Neural progenitor cell (in vitro differentiated cells): Measurements from ENCODE around the gene ZNF329. TPM values are rescaled to one million over a fixed set of nuclear protein-coding genes. Genes with fewer than 3 reads are reported as not detected.

ENCODE experiments used
- DNase-seq: peaks from one replicate; pipeline ENCODE4 v3.0.0-alpha.2; 2016; ENCODE audit warnings: low spot score
- H2AFZ ChIP-seq: fragments of 200-600 bp; sonication (generic); replicated peaks from 2 replicates; pipeline ENCODE4 v1.6.1; 2016; ENCODE audit warnings: antibody characterized with exemption
- H3F3A ChIP-seq: fragments of 200-600 bp; sonication (generic); 2 replicates; pipeline ENCODE4 v1.6.1; 2016; ENCODE audit warnings: antibody characterized with exemption, low read depth
- H3K27ac ChIP-seq: fragments of 200-600 bp; sonication (generic); 2 replicates; pipeline ENCODE4 v1.5.1; 2016; ENCODE audit warnings: mild to moderate bottlenecking
- H3K27me3 ChIP-seq: fragments of 200-600 bp; sonication (generic); 2 replicates; pipeline ENCODE4 v1.6.1; 2016; ENCODE audit warnings: mild to moderate bottlenecking, moderate library complexity
- H3K36me3 ChIP-seq: fragments of 200-600 bp; sonication (generic); 2 replicates; pipeline ENCODE4 v1.5.1; 2016
- H3K4me1 ChIP-seq: fragments of 200-600 bp; sonication (generic); 2 replicates; pipeline ENCODE4 v1.6.1; 2016; ENCODE audit warnings: mixed run types
- H3K4me2 ChIP-seq: fragments of 200-600 bp; sonication (generic); 2 replicates; pipeline ENCODE4 v1.6.1; 2016
- H3K4me3 ChIP-seq: fragments of 200-600 bp; sonication (generic); 2 replicates; pipeline ENCODE4 v1.5.1; 2016
- H3K79me2 ChIP-seq: fragments of 200-600 bp; sonication (generic); 2 replicates; pipeline ENCODE4 v1.6.1; 2016; ENCODE audit warnings: low read depth
- H3K9ac ChIP-seq: fragments of 200-600 bp; sonication (generic); 2 replicates; pipeline ENCODE4 v1.6.1; 2016
- H3K9me3 ChIP-seq: fragments of 200-600 bp; sonication (generic); 2 replicates; pipeline ENCODE4 v1.5.1; 2016; ENCODE audit warnings: low read depth
- H4K20me1 ChIP-seq: fragments of 200-600 bp; sonication (generic); 2 replicates; pipeline ENCODE4 v1.6.1; 2016; ENCODE audit warnings: low read depth
- H3K27ac Mint-ChIP-seq: 3 replicates; pipeline ENCODE4 v1.8.0; 2021; ENCODE audit warnings: mixed read lengths
- H3K27me3 Mint-ChIP-seq: 2 replicates; pipeline ENCODE4 v1.8.0; 2022; ENCODE audit warnings: low read depth, mild to moderate bottlenecking, inconsistent platforms, moderate library complexity, mixed read lengths; ENCODE audit not compliant: insufficient read depth
- H3K36me3 Mint-ChIP-seq: 3 replicates; pipeline ENCODE4 v1.8.0; 2021; ENCODE audit warnings: mixed read lengths
- H3K4me1 Mint-ChIP-seq: 3 replicates; pipeline ENCODE4 v1.8.0; 2021; ENCODE audit warnings: mixed read lengths
- H3K4me3 Mint-ChIP-seq: 3 replicates; pipeline ENCODE4 v1.8.0; 2021; ENCODE audit warnings: mild to moderate bottlenecking, moderate library complexity, mixed read lengths
- H3K9me3 Mint-ChIP-seq: 3 replicates; pipeline ENCODE4 v1.8.0; 2020; ENCODE audit warnings: mixed read lengths
- EZH2 ChIP-seq: fragments of 200-600 bp; sonication (generic); IDR thresholded peaks from 2 replicates; pipeline ENCODE4 v1.6.1; 2017; ENCODE audit warnings: antibody characterized with exemption, mild to moderate bottlenecking, moderate library complexity
- EZH2phosphoT487 ChIP-seq: fragments of 200-600 bp; sonication (generic); IDR thresholded peaks from 2 replicates; pipeline ENCODE4 v1.6.1; 2017; ENCODE audit warnings: antibody characterized with exemption
- total RNA-seq: library from RNA; depleted of rRNA; stranded (reverse); fragments of >200 nt; gene quantifications from 2 replicates; pipeline ENCODE4 v1.2.3, GENCODE V29; 2015; ENCODE audit warnings: low replicate concordance
- TF ChIP-seq, protein P1 (sequence below): fragments of 200-600 bp; sonication (generic); IDR thresholded peaks from 2 replicates; pipeline ENCODE4 v1.5.1; 2017; ENCODE audit warnings: antibody characterized with exemption, mild to moderate bottlenecking

Gene ZNF329
- total RNA-seq, 1 donor from 2014 or later, result 36.2 TPM

- Histone ChIP-seq H3K4me3 (no peak overlapping the region), H3F3A (no peaks in the 10 kb centered on the region)
Measured at GRCh38 chr19:58107778-58108545, 42.6 kb downstream of the ZNF329 start.

GRCh38 chr19:58098682-58098998 lies 51.9 kb downstream of the ZNF329 start:
- H3K4me1 ChIP-seq, result no peaks in the 10 kb centered on the region
- H3K36me3 ChIP-seq, result no peaks in the 10 kb centered on the region
- no peaks in the 10 kb centered on the region for H3K27me3 ChIP-seq
- peak overlapping the region; percentile 88 for H3K27ac ChIP-seq
- Mint-ChIP-seq H3K4me1 (peaks cover 5% of the 10 kb centered on the region), H3K9me3 (peaks cover 66% of the 10 kb centered on the region), H3K27ac (peak overlapping the region; percentile 100), H3K4me3 (peak overlapping the region; percentile 89), H3K27me3 (peaks cover 7% of the 10 kb centered on the region), H3K36me3 (peaks cover 20% of the 10 kb centered on the region)
- peaks cover 38% of the 10 kb centered on the region for H3K79me2 ChIP-seq
- H3K4me3 ChIP-seq, result peak overlapping the region; percentile 99
- no peak for DNase-seq
- H4K20me1 ChIP-seq, result no peaks in the 10 kb centered on the region
- TF ChIP-seq EZH2 (no peak), EZH2phosphoT487 (no peak)
- TF ChIP-seq, protein P1, sequence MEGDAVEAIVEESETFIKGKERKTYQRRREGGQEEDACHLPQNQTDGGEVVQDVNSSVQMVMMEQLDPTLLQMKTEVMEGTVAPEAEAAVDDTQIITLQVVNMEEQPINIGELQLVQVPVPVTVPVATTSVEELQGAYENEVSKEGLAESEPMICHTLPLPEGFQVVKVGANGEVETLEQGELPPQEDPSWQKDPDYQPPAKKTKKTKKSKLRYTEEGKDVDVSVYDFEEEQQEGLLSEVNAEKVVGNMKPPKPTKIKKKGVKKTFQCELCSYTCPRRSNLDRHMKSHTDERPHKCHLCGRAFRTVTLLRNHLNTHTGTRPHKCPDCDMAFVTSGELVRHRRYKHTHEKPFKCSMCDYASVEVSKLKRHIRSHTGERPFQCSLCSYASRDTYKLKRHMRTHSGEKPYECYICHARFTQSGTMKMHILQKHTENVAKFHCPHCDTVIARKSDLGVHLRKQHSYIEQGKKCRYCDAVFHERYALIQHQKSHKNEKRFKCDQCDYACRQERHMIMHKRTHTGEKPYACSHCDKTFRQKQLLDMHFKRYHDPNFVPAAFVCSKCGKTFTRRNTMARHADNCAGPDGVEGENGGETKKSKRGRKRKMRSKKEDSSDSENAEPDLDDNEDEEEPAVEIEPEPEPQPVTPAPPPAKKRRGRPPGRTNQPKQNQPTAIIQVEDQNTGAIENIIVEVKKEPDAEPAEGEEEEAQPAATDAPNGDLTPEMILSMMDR, result no peak
- H2AFZ ChIP-seq, result peak overlapping the region; percentile 97
- H3K9me3 ChIP-seq, result no peaks in the 10 kb centered on the region
- H3K4me2 ChIP-seq, result peak overlapping the region; percentile 85
- H3K9ac ChIP-seq, result peak overlapping the region; percentile 41
- H3F3A ChIP-seq, result peaks cover 4% of the 10 kb centered on the region

More at GRCh38 chr19:58107778-58108545, 42.6 kb downstream of the ZNF329 start:
- H2AFZ ChIP-seq, result no peak overlapping the region
- no peaks in the 10 kb centered on the region for H3K4me1 ChIP-seq
- H3K36me3 ChIP-seq, result no peaks in the 10 kb centered on the region
- H3K36me3 Mint-ChIP-seq, result peaks cover 4% of the 10 kb centered on the region
- H4K20me1 ChIP-seq, result no peaks in the 10 kb centered on the region
- H3K27ac Mint-ChIP-seq, result no peak overlapping the region
- peaks cover 11% of the 10 kb centered on the region for H3K27me3 Mint-ChIP-seq
- H3K79me2 ChIP-seq, result no peaks in the 10 kb centered on the region
- H3K4me3 Mint-ChIP-seq, result no peak overlapping the region
- TF ChIP-seq, protein P1, result no peak
- TF ChIP-seq EZH2, result no peak
- TF ChIP-seq EZH2phosphoT487, result no peak
- H3K9ac ChIP-seq, result no peak overlapping the region
- no peaks in the 10 kb centered on the region for H3K4me1 Mint-ChIP-seq
- no peak overlapping the region for H3K27ac ChIP-seq
- peaks cover 74% of the 10 kb centered on the region for H3K9me3 Mint-ChIP-seq
- DNase-seq, result no peak
- H3K4me2 ChIP-seq, result no peak overlapping the region
- no peaks in the 10 kb centered on the region for H3K27me3 ChIP-seq
- H3K9me3 ChIP-seq, result peaks cover 24% of the 10 kb centered on the region

- H3K4me3 ChIP-seq, result peak within 1 kb of the TSS; percentile 99
- Mint-ChIP-seq H3K9me3 (peaks cover 66% of the 10 kb centered on the region), H3K27me3 (peaks cover 8% of the 10 kb centered on the region), H3K36me3 (peaks cover 24% of the 10 kb centered on the region), H3K4me1 (peaks cover 5% of the 10 kb centered on the region), H3K4me3 (peak within 1 kb of the TSS; percentile 89), H3K27ac (peak within 1 kb of the TSS; percentile 100)
- peaks cover 4% of the 10 kb centered on the region for H3F3A ChIP-seq
- H3K79me2 ChIP-seq, result peaks cover 44% of the 10 kb centered on the region
- H3K4me2 ChIP-seq, result peak within 1 kb of the TSS; percentile 85
- H3K36me3 ChIP-seq, result no peaks in the 10 kb centered on the region
- peak; percentile 100 for DNase-seq
- no peaks in the 10 kb centered on the region for H3K27me3 ChIP-seq
- no peaks in the 10 kb centered on the region for H3K4me1 ChIP-seq
- TF ChIP-seq, protein P1, result peak; percentile 12
- TF ChIP-seq EZH2, result no peak
- H3K9me3 ChIP-seq, result no peaks in the 10 kb centered on the region
- H3K27ac ChIP-seq, result peak within 1 kb of the TSS; percentile 95
- peak within 1 kb of the TSS; percentile 99 for H3K9ac ChIP-seq
- peak within 1 kb of the TSS; percentile 97 for H2AFZ ChIP-seq
- no peaks in the 10 kb centered on the region for H4K20me1 ChIP-seq
Measured at GRCh38 chr19:58097781-58098681, 52.6 kb downstream of the ZNF329 start, which contains the start of gene ZSCAN18. Gene ZSCAN18, minus strand, starts transcription at chr19:58098231. Its CDS starts 7,964 bp downstream, at chr19:58090267.
